Measurements from ENCODE around the gene PDE8B. TPM values are rescaled to one million over a fixed set of nuclear protein-coding genes. Genes with fewer than 3 reads are reported as not detected.
A peak's percentile ranks its signal among the peaks of the same experiment; 100 is the strongest.

PDE8B gene
- total and polyA plus RNA-seq, 8 donors, result 2.9 to 11.9 (median 6.9) TPM

GRCh38 chr5:77282337-77283027 lies 72.0 kb downstream of the PDE8B start:
- FAIRE-seq, result no peak
- no peaks in the 10 kb centered on the region for H3K4me1 ChIP-seq
- intact Hi-C loops (cut with DNase I), result no loop called here
- peak in 4 of 6 donors; percentile 15 to 52 (median 45) for DNase-seq
- H3K27ac ChIP-seq, result peak overlapping the region in 2 of 4 donors; percentile 17 to 20
- H3K36me3 ChIP-seq, result no peaks in the 10 kb centered on the region
- no peak for TF ChIP-seq CTCF (IDR thresholded peaks at IDR 0.05)
- no peaks in the 10 kb centered on the region for H3K9me3 ChIP-seq
- peak; percentile 69 to 83 (median 69) for ATAC-seq
- no peaks in the 10 kb centered on the region for H3K27me3 ChIP-seq
- WGBS, 2 donors, result 56 to 60% methylated on average over 11 of the region's 11 CpGs
- H3K4me3 ChIP-seq, result no peak overlapping the region

- H3K4me1 ChIP-seq, result no peaks in the 10 kb centered on the region
- ATAC-seq, result no peak
Measured at GRCh38 chr5:77285251-77285841, 74.9 kb downstream of the PDE8B start.

DNA sequence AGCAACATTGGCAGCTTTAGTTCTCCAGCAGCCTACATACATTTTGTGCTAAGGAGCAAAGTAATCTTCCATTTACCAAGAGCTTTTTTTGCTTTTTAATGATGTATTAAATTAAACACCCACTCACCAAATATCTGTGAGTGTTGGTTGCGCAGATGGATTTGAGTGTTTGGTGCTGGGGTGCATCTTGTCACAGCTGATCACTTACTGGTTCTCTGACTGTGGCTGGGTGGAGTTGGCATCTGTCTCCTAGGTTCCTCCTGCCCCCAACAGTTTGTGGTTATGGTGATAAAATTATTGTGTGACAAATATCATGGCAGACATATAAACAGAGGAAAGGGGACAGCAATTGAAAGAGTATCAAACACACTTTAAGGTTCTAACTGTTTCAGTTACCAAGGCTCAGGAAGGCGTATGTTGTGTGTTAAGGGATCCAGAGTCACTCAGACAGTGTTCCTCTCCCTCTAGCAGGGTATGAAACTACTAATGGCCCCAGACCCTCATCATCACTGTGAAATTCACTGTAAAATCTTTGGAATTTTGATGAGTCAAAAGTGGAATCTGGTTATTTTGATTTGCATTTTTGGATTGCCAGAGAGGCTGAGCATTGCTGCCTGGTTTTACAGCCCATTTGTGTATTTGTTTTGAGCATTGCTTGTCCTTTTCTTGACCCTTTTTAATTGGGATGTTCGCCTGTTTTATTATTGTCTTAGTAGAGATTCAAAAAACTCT lies 81.7 kb downstream of the PDE8B start:
- intact Hi-C loops (cut with DNase I), result no loop called here
- FAIRE-seq (no peak), ATAC-seq (no peak), DNase-seq (no peak)
- 83 to 86% methylated on average over 3 of the region's 3 CpGs for WGBS, 2 donors
- no peaks in the 10 kb centered on the region for H3K36me3 ChIP-seq
- no peak for TF ChIP-seq CTCF (IDR thresholded peaks at IDR 0.05)
- H3K9me3 ChIP-seq, result no peaks in the 10 kb centered on the region
- no peaks in the 10 kb centered on the region for H3K27me3 ChIP-seq
- H3K4me3 ChIP-seq, result no peak overlapping the region
- H3K4me1 ChIP-seq, result no peaks in the 10 kb centered on the region
- H3K27ac ChIP-seq, result no peak overlapping the region

More at GRCh38 chr5:77285251-77285841, 74.9 kb downstream of the PDE8B start:
- no peak for FAIRE-seq
- H3K27ac ChIP-seq, result no peak overlapping the region
- no peaks in the 10 kb centered on the region for H3K9me3 ChIP-seq
- H3K36me3 ChIP-seq, result no peaks in the 10 kb centered on the region
- 73 to 83% methylated on average over 4 of the region's 4 CpGs for WGBS, 2 donors
- no peaks in the 10 kb centered on the region for H3K27me3 ChIP-seq
- TF ChIP-seq CTCF (IDR thresholded peaks at IDR 0.05), result no peak
- intact Hi-C loops (cut with DNase I), result no loop called here
- DNase-seq, result no peak
- no peak overlapping the region for H3K4me3 ChIP-seq

DNA sequence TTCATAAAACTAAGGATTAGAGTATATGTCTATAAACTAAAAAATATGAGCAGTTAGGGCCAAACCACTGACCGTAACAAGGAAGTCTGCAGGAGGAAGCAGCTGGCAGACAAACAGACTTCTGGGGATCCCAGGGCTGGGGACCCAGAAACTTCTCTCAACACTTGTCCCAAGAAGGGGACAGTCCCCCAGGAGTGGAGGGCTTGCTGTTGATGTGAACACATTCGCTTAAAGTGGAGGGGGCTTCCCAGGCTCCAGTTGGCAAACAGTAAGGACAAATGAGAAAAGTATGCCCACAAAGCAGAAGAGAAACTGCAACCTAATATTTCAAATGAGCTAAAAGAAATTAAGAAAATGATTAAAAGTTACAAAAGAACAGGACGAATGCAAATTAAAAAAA lies 83.7 kb downstream of the PDE8B start:
- TF ChIP-seq CTCF (IDR thresholded peaks at IDR 0.05), result no peak
- Histone ChIP-seq H3K4me3 (no peak overlapping the region), H3K4me1 (no peaks in the 10 kb centered on the region), H3K27ac (no peak overlapping the region), H3K27me3 (no peaks in the 10 kb centered on the region), H3K9me3 (no peaks in the 10 kb centered on the region), H3K36me3 (no peaks in the 10 kb centered on the region)
- intact Hi-C loops (cut with DNase I), result no loop called here
- DNase-seq (no peak), FAIRE-seq (no peak), ATAC-seq (no peak)
- 70 to 80% methylated on average over 3 of the region's 3 CpGs for WGBS, 2 donors

Measured in pancreas (tissue), 10 donors.